ENCODE results near the gene ELF4.

The ELF4 gene

DNA sequence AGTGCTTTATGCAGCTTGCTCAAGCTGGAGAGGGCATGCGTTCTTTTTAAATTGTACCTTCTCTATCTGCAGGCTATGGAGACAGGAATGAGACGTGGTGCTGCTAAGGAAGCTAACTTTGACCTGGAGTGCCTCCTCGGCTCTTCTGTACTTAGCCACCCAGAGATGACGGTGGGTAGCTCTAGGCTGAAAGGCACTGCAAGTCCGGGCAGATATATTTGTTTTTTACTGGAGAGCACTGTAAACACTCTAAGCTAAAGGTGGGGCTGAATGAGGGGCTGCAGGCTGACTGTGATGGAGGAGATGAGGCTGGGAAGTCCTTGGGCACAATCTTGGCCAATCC, 12.1 kb downstream of the ELF4 start:
- no peak for ATAC-seq

DNA sequence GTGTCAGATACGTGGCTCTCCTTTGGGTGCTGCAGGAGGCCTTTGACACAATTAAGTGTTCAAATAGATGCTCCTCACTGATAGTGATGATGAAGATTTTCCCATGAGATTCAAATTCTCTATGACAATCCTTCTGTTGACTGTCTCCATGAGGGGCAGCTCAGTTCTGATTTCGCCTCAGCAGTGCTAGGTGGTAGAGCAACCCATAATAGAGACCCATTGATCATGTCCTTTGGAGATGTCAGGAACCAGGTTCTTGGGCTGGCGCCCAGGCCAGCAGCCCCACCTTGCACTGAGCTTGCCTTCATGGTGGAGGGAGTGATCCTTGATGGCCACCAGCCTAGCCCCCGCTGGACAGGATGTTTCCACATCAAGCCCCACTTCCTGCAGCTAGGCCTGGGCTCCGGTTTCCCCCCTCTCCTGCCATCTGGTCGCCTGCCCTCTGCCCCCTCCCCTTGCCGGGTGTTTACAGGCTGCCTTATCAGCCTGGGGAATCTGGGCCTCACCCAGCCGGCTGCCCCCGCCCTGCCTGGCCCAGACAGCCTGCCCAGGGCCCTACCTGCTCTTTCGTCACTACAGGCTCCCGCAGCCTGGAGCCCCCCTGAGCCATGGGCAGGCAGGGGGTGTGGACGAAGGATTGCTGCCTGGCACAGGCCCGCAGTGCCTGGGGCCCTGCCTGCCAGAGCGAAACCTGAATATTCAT, 12.6 kb downstream of the ELF4 start:
- peak; percentile 49 for ATAC-seq
- no peak for TF ChIP-seq ZNF70 (CRISPR knock-in tag; IDR thresholded peaks at IDR 0.05)
- no peak for TF ChIP-seq OSR1 (CRISPR knock-in tag; IDR thresholded peaks at IDR 0.05)
- TF ChIP-seq TCF4 (CRISPR knock-in tag; IDR thresholded peaks at IDR 0.05; ENCODE audit: borderline replicate concordance): peak; percentile 31; the same call in 1 of the 2 replicates
- TF ChIP-seq, protein P1, sequence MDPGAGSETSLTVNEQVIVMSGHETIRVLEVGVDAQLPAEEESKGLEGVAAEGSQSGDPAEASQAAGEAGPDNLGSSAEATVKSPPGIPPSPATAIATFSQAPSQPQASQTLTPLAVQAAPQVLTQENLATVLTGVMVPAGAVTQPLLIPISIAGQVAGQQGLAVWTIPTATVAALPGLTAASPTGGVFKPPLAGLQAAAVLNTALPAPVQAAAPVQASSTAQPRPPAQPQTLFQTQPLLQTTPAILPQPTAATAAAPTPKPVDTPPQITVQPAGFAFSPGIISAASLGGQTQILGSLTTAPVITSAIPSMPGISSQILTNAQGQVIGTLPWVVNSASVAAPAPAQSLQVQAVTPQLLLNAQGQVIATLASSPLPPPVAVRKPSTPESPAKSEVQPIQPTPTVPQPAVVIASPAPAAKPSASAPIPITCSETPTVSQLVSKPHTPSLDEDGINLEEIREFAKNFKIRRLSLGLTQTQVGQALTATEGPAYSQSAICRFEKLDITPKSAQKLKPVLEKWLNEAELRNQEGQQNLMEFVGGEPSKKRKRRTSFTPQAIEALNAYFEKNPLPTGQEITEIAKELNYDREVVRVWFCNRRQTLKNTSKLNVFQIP (CRISPR knock-in tag; IDR thresholded peaks at IDR 0.05; ENCODE audit: borderline replicate concordance, low read depth): no peak

More for the DNA sequence above, 12.1 kb downstream of the ELF4 start:
- TF ChIP-seq ESRRG (CRISPR knock-in tag; IDR thresholded peaks at IDR 0.05) (no peak), OSR1 (CRISPR knock-in tag; IDR thresholded peaks at IDR 0.05) (no peak), TCF4 (CRISPR knock-in tag; IDR thresholded peaks at IDR 0.05; ENCODE audit: borderline replicate concordance) (no peak), GLIS3 (CRISPR knock-in tag; IDR thresholded peaks at IDR 0.05) (no peak), ARNTL (CRISPR knock-in tag; IDR thresholded peaks at IDR 0.05; ENCODE audit: borderline replicate concordance, low read depth) (no peak), ISL1 (CRISPR knock-in tag; IDR thresholded peaks at IDR 0.05) (no peak), CSDC2 (CRISPR knock-in tag; IDR thresholded peaks at IDR 0.05) (no peak), ZC3H10 (CRISPR knock-in tag; IDR thresholded peaks at IDR 0.05) (no peak), ZNF70 (CRISPR knock-in tag; IDR thresholded peaks at IDR 0.05) (no peak), BACH2 (CRISPR knock-in tag; IDR thresholded peaks at IDR 0.05; ENCODE audit: borderline replicate concordance) (no peak), ZNF565 (CRISPR knock-in tag; conservative IDR thresholded peaks at IDR 0.05; ENCODE audit: low read depth) (no peak), TOX (CRISPR knock-in tag; IDR thresholded peaks at IDR 0.05; ENCODE audit: borderline replicate concordance) (no peak), SNAI2 (CRISPR knock-in tag; IDR thresholded peaks at IDR 0.05) (no peak), RARB (CRISPR knock-in tag; IDR thresholded peaks at IDR 0.05) (no peak), ZFP30 (CRISPR knock-in tag; IDR thresholded peaks at IDR 0.05) (no peak)
- TF ChIP-seq, protein P2, sequence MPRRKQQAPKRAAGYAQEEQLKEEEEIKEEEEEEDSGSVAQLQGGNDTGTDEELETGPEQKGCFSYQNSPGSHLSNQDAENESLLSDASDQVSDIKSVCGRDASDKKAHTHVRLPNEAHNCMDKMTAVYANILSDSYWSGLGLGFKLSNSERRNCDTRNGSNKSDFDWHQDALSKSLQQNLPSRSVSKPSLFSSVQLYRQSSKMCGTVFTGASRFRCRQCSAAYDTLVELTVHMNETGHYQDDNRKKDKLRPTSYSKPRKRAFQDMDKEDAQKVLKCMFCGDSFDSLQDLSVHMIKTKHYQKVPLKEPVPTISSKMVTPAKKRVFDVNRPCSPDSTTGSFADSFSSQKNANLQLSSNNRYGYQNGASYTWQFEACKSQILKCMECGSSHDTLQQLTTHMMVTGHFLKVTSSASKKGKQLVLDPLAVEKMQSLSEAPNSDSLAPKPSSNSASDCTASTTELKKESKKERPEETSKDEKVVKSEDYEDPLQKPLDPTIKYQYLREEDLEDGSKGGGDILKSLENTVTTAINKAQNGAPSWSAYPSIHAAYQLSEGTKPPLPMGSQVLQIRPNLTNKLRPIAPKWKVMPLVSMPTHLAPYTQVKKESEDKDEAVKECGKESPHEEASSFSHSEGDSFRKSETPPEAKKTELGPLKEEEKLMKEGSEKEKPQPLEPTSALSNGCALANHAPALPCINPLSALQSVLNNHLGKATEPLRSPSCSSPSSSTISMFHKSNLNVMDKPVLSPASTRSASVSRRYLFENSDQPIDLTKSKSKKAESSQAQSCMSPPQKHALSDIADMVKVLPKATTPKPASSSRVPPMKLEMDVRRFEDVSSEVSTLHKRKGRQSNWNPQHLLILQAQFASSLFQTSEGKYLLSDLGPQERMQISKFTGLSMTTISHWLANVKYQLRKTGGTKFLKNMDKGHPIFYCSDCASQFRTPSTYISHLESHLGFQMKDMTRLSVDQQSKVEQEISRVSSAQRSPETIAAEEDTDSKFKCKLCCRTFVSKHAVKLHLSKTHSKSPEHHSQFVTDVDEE (CRISPR knock-in tag; IDR thresholded peaks at IDR 0.05): no peak
- TF ChIP-seq, protein P1 (CRISPR knock-in tag; IDR thresholded peaks at IDR 0.05; ENCODE audit: borderline replicate concordance, low read depth): no peak
- TF ChIP-seq, protein P3, sequence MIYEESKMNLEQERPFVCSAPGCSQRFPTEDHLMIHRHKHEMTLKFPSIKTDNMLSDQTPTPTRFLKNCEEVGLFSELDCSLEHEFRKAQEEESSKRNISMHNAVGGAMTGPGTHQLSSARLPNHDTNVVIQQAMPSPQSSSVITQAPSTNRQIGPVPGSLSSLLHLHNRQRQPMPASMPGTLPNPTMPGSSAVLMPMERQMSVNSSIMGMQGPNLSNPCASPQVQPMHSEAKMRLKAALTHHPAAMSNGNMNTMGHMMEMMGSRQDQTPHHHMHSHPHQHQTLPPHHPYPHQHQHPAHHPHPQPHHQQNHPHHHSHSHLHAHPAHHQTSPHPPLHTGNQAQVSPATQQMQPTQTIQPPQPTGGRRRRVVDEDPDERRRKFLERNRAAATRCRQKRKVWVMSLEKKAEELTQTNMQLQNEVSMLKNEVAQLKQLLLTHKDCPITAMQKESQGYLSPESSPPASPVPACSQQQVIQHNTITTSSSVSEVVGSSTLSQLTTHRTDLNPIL (CRISPR knock-in tag; IDR thresholded peaks at IDR 0.05; ENCODE audit: low read depth): no peak
- TF ChIP-seq, protein P4, sequence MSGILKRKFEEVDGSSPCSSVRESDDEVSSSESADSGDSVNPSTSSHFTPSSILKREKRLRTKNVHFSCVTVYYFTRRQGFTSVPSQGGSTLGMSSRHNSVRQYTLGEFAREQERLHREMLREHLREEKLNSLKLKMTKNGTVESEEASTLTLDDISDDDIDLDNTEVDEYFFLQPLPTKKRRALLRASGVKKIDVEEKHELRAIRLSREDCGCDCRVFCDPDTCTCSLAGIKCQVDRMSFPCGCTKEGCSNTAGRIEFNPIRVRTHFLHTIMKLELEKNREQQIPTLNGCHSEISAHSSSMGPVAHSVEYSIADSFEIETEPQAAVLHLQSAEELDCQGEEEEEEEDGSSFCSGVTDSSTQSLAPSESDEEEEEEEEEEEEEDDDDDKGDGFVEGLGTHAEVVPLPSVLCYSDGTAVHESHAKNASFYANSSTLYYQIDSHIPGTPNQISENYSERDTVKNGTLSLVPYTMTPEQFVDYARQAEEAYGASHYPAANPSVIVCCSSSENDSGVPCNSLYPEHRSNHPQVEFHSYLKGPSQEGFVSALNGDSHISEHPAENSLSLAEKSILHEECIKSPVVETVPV (CRISPR knock-in tag; IDR thresholded peaks at IDR 0.05): no peak
- TF ChIP-seq, protein P5, sequence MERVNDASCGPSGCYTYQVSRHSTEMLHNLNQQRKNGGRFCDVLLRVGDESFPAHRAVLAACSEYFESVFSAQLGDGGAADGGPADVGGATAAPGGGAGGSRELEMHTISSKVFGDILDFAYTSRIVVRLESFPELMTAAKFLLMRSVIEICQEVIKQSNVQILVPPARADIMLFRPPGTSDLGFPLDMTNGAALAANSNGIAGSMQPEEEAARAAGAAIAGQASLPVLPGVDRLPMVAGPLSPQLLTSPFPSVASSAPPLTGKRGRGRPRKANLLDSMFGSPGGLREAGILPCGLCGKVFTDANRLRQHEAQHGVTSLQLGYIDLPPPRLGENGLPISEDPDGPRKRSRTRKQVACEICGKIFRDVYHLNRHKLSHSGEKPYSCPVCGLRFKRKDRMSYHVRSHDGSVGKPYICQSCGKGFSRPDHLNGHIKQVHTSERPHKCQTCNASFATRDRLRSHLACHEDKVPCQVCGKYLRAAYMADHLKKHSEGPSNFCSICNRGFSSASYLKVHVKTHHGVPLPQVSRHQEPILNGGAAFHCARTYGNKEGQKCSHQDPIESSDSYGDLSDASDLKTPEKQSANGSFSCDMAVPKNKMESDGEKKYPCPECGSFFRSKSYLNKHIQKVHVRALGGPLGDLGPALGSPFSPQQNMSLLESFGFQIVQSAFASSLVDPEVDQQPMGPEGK (CRISPR knock-in tag; IDR thresholded peaks at IDR 0.05; ENCODE audit: borderline replicate concordance): no peak
